COLO668 (cell line): ENCODE results near the gene RSAD2.
"Not testable (repeated sequence)": the region's sequence is repeated elsewhere in the genome, so short reads cannot be mapped to it uniquely, and the experiment has no call there.

Source experiments
- DNase-seq: peaks from one replicate; lab custom pipeline; 2025; ENCODE audit not compliant: unreplicated experiment; lab: John Stamatoyannopoulos, UW

Gene RSAD2

DNA sequence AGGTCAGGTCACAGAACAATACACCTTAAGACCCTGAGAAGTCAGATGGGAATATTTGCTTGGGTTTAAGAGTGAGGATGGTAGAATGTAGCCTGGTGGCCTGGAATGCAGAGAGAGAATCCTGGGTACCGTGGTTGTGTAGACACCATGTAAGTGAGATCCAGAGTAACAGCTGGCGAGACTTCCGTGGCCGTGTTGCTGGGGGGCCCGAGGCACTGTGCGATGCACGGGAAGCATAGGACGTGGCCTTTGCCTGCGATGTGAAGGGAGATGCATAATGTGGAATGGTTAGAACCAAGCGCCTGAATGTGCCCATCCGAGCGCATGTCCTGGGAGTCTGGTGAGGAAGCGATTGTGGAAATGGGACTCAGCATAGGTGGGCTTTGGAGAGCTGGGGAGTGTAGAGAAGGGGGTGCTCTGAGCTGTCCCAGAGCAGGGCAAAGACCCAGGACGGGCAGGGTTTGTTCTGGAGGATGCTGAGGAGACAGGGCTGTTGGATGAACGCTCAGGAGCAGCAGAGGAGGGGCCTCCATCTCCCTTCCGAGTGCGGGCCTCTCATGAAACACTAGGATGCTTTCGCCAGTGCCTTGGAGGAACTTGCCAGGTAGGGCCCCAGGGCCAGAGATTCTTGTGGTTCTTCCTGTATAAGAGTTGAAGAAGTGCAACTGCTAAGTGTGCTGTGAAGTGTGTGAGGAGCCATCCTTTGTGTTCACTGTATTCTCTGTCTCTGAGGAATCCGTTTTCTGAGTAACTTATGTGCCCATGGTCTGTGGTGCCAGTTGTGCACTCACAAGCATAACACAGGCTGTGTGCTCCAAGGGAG lies 46.7 kb downstream of the RSAD2 start:
- no peak for DNase-seq

DNA sequence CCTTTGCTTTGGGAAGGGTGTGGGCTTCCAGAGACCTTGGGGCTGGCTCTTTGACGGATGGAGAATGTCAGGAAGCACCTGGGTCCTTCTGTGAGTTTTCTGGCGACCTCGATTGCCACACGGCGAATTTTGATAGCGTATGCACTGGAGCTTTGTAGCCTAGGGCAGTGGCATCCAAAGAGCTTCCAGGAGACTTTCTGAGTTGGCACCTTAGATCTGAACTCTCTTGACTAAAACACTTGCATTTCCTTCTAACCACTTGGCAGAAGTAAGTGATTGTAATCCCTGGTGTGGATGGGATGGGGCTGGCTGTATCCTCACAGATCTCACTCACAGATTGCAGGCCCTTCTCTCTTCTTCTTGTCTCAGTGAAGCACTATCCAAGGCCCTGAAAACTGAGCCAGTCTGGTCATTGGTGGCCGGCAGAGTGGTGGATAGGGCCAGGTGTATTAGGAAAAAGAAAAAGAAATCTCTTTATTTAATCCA lies 47.4 kb downstream of the RSAD2 start:
- DNase-seq = no peak

DNA sequence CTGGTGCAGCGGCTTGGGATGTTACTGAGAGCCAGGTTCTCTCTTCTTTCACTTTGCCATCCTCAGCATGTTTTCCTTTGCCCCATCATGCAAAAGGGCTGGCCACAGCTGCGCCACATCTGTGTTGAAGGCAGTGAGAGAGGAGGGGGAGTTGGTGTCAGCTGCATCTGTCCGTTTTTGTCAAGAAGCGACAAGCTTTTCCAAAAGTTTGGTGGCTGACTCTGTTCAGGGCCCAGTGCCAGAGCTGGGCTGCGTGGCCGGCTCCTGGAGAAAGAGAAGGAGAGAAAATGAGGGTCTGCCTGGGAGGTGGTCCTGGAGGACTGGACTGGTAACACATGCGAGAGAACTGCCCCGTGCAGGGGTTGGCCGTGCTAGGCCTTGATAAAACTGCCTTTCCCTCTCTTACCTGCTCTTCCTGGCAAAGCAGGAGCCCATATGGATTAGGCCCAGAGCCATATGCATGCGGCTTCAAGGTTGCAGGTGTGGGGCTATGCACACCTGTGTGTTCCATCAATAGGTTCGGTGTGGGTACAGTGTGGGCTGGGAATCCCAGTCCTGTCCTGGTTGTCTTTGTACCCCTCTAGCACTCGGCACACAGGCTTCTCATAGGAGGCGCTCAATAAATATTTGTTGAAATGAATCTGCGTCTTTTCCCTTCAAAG lies 48.6 kb downstream of the RSAD2 start:
- no peak for DNase-seq

DNA sequence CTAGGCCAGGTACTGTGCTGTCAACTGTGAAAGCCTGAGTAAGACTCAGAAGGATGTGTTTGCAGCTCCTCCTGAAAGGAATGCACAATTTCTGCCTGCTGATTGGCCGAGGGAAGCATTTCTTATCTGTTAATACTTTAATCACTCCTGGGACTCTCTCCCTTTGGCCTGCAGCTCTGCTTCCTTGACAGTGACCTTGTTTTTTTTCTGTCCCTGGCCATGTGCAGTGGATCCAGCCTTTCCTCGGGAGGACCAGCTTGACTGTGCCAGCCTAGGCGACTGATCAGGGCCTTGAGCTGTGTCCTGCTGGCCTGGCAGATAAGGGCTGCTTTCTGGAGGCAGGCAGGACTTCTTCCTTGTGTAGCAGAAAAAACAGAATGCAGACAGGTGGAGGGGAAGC lies 49.6 kb downstream of the RSAD2 start:
- no peak for DNase-seq

DNA sequence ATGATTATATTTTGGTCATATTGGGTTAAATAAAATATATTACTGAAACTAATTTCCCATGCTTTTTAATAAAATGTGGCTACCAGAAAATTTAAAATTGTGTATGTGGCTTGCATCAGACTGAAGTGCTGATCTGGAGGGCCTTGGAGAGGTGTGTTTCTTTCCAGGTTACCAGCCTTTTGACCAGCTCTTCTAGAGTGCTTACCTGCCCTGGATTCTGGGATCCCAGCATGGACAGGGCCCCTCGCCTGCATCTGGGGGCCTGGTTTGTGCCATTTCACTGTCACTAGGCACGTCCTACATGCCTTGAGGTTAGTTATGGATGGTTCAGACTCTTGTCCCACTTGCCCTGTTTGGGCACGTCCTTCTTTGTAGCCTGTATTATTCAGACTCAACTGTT lies 50.2 kb downstream of the RSAD2 start:
- DNase-seq = no peak

DNA sequence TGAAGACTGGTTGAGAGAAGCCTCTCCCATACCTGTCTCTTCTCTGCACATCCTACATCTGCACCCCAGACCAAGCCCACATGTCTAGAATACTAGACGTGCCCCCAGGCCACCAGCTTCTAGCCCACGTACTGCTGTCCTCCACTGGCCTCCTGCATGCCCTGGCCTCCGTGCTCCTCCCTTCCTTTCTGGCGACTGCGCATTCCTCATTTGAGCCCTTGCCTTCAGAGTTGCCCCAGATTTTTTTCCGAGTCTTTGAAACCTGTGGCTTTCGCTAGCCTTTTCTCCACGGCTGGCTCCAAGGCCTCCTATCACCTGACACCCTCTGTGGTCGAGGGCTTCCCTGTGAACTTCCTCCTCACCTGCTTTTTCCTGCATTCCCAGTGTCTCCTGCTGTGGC lies 50.9 kb downstream of the RSAD2 start:
- no peak for DNase-seq

DNA sequence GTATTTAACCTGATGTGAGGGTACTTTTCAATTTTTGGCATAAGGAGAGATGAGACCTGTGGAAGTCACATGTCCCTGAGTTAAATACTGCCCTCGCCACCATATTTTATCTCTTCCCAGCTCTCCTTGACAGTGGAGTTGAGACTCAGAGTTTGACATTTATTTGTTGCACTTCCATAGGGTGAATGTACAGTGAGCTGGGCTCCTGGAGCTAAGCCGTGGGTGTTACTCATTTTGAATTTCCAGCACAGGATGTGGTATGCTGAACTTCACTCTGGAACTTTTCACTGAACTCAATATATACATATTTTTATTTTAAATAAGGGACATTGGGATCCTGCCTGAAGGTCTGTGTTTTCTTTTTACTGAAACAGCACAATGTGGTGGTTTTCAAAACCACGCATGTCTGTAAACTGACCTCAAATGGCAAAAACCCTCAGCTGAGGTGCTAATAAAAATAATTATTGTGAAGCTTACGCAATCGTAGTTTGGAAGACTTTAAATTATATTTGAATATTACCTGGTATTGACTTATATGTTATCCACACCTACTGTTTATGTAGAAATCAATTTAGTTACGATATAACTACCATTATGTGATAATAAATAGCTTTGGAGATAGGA lies 51.7 kb downstream of the RSAD2 start:
- DNase-seq = no peak

DNA sequence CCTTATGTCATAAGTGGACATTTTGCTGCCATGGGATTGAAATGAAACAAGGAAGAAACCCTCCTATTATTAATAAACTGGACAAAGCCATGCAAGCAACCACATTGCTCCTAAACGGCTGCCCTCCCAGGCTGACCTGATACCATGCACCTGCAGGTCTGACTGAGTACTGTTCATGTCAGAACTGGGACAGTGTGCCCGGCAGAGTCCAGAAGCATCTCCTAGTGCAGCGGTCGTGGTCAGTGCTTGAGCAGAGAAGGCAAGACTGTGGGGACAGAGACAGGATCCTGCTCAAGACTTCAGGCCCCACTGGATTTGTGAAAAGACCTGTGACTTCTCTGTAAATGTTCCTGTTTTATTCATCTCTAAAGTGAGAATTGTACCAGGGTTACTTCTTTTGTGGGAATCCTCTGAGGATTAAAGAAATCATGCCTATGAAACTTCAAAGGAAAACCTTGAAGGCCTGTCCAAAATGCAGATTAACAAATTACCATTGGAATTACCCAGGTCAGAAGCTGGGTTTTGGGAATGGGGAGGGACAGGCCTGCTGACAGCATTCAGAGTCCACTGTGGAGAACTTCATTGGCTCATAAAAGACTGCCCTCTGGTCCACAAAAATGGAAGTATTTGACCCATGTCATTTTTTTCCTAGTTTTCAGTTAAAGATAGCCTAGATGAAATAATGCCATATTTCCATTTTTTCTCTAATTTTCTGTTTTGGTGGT lies 53.5 kb downstream of the RSAD2 start:
- DNase-seq = no peak

DNA sequence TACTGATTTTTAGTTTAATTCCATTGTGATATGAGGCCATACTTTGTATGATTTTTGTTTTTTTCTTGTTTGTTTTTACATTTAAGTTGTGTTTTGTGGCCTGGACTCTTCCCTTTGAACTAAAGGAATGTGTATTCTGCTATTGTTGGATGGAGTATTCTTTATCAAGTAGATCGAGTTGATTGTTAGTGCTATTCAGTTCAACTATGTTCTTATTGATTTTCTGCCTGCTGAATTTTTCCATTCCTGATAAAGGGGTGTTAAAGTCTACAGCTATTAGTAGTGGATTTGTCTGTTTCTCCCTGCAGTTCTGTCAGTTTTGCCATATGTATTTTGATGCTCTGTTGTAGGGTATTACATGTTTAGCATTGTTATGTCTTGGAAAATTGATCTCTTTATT lies 54.2 kb downstream of the RSAD2 start:
- no peak for DNase-seq

DNA sequence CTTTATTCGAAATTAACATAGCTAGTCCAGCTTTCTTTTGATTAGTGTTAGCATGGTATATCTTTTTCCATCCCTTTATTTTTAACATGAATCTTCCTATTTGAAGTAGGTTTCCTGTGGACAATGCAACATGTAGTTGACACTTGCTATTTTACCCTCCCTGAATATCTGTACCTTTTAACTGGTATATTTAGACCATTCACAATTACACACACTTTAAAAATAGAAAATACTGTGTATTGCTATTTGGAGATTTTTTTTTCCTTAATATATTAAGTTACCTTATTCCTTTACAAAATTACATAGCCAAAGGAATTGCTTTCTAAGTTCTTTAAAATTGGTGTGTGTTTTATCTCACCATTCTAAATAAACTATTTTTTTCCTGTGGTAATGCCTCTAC lies 54.6 kb downstream of the RSAD2 start:
- no peak for DNase-seq

DNA sequence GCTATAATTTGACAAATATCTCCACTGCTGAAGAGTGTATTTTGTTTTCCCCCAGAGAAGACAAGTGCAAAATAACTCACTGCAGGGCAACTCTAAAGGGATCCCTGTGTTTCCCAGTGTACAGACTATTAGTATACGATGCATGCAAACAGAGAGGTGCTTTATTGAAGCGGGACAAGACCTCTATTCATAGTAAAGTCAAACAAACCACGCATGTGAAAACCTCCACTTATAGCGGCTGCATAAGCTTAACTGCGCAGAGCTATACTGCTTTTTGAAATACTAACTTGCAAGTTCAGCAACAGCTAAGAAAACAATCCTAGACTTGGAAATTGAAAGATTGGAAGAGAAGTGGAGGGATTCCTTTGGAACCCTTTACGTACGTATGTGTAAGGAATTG lies 55.3 kb downstream of the RSAD2 start:
- no peak for DNase-seq

DNA sequence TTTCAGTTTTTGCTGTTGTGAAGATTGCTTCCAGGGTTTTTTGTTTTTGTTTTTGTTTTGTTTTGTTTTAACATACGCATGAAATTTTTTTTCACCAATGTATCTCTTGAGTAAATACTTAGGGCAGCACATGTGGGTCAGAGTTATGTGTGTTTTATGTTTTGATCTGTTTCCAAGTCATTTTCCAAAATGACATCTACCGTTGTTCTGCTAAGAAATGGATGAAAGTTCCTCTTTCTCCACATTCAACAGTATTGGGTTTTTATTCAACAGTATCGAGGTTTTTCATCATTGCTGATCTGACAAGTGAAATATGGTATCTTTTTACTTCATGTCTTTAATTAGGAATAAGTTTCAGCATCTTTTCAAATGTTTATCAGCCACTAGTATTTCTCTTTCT lies 56.3 kb downstream of the RSAD2 start:
- no peak for DNase-seq

DNA sequence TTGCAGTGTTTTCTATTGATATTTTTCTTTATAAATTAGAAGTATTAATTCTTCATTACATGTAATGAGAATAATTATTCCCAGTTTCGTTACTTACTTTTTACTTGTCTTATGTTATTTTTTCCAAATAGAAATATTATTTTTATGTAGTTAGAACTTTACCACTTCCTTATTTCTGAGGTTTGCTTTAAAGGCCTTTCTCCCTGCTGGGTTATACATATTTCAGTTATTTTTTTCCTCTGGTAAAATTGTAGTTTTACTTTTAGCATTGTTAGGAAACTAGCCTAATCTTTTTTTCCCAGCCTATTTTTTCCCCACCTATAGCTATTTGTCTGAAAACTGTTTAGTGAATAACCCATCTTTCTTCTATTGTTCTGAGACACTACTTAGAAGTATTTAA lies 56.8 kb downstream of the RSAD2 start:
- no peak for DNase-seq

DNA sequence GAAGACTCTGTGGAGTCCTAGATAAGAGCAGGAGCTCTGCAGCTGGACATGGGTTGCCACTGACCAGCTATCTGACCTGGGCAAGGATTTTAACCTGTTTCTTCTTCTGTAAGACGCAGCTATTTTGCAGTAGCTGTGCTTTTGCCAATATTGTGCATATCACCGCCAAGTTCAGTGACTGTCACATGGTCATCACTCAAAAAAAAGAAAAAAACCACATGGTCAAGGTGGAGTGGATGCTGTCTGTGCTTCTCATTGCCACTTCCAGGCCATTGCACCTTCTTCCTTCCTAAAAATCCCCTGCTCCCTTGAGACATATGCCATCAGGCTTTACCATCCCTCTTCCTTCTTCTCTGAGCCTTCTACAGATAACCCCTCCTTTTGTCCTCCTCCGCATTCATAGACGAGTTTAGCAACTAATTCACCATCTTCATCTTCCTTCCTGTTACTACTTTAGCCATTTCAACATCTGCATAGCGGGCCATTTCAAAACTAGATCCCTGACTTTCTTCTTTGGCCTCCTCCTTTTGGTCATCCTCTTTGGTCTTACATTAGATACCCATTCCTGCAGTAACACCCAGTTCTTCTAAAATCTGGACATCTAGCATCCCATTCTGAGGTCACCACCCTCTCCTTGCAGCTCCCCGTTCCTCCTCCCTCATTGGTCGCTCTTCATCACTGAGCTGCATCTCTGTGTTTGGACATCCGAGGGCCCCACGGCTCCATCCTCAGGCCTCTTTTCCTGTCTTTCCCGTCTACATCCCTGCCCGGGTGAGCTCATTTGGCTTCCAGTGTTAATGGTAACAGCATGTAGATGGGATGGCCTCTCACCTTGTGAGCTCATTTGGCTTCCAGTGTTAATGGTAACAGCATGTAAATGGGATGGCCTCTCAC lies 57.4 kb downstream of the RSAD2 start:
- DNase-seq = no peak

DNA sequence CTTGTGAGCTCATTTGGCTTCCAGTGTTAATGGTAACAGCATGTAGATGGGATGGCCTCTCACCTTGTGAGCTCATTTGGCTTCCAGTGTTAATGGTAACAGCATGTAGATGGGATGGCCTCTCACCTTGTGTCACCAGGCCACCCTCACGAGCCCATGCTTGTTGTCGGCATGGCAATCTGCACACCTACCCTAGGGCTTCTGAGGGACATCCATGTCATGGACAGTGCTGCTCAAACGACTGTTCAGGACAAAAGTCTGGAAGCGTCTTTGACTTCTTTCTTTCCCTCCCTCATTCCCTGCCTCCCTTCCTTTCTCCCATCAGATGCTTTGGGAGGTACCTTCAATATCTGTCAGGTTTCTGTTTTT lies 58.1 kb downstream of the RSAD2 start:
- DNase-seq = not testable (repeated sequence)

DNA sequence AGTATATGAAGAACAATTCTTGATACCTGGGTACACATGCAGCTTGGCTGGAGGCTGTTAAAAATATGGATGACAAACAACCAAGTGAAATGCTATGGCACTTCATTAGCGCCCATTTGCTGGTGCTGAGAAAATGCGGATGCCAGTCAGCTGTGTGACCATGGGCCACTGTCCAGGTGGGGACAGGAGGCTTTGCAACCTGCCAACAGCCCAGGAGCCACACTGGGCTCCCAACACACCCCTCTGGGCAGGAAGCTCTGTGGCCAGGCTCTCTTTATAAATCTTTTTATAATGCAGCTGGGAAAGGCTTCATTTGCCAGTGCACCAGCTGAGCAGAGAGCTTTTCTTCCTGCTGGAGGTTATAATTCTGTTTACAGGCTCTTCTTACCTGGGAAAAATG lies 59.6 kb downstream of the RSAD2 start:
- no peak for DNase-seq

DNA sequence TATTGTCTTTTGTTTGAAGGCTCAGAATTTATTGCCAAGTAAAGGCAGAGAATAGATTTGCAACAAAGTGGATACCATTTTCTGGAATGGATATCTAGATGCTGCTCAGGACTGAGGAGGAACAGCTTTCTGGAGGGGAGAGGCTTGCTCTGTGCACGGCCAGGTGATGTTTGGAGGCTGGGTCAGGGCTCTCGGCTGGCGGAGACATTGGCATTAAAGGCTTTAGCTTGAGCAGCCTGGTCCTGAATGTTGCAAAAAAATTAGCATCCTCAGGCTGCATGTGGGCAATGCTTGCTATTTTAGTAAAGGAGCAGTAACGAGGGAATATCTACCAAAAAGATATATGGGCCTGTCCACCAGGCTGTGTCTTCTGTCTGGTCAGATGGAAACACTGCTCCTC lies 60.0 kb downstream of the RSAD2 start:
- DNase-seq = no peak

DNA sequence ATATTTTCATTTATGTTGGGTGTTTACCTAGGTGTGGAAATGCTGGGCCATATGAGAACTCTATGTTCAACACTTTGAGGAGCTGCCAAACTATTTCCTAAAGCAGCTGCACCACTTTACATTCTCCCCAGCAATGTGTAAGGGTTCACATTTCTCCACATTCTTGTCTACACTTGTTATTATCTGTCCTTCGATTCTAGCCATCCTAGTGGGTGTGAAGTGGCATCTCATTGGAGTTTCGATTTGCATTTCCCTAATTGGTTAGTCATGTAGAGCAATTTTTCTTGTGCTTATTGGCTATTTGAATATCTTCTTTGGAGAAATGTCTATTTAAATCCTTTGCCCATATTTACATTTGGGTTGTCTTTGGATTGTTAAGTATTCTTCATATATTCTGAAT lies 61.5 kb downstream of the RSAD2 start:
- no peak for DNase-seq

DNA sequence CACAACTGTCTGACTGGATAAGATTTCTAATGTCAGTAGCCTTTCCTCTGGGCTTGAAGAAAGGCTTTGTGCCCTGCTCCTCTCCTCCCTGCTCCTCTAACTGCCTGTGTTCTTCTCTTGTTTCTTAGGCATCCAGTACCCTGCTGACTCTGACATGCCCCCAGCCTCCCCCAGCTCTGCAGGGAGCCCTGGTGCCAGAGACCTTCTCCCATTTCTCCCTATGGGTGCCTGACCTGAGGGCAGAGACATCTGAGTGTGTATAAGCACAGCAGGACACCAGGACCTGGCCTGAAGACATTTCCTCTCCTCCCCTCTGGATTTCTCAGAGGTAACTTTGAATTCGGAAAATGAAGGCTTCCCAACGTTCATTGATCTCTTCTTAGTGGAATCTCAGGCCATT lies 63.2 kb downstream of the RSAD2 start:
- no peak for DNase-seq

DNA sequence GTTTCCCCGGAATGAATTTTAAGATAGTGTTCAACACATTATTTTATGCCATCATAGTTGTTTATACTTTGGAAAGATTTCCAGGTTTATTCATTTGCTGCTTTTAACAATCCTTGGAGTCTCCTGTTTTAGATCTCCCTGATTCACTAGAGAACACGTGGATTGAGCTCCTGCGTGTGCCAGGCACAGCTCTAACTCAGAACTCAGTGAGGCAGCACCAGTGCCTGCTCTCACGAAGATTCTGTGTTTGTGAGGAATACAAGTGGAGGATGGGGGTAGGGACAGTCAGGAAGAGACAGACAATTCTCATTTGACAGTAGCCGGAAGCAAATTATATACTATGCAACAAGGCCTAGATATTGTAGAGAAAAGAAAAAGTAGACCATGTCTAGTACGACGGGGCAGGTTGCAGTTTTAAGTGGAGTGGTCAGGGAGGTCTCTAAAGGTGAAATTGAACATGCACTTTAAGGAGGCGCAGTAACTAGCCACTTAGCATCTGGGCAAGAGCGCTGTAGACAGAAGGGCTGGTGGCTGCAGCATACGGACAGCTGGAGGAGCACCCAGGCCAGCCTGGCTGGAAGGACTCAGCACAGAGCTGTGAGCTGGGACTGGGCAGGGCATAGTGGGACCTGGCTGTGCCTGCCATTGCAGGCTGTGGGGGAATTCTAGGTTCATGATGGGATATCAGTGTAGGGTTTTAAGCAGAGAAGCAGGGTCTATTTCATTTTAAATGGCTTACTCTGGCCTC lies 63.9 kb downstream of the RSAD2 start:
- no peak for DNase-seq
